GM23338 (cell line): ENCODE results near the gene RAB11FIP4. TPM values are rescaled to one million over a fixed set of nuclear protein-coding genes. Genes with fewer than 3 reads are reported as not detected.

Experiments
- ATAC-seq: fragments of 200-7000 bp; cut with Tn5 transposase; 3 replicates; pipeline ENCODE4 v1.9.1; 2020
- DNase-seq: peaks from one replicate; pipeline ENCODE4 v3.0.0-alpha.2; 2015; ENCODE audit warnings: low spot score
- H2AFZ ChIP-seq: fragments of 200-600 bp; sonication (generic); 2 replicates; pipeline ENCODE4 v1.8.0; 2016; ENCODE audit warnings: antibody characterized with exemption, mild to moderate bottlenecking, moderate library complexity
- H3F3A ChIP-seq: fragments of 200-600 bp; sonication (generic); replicated peaks from 2 replicates; pipeline ENCODE4 v1.8.0; 2017; ENCODE audit warnings: antibody characterized with exemption, mixed run types, low read depth
- H3K27ac ChIP-seq: fragments of 200-600 bp; sonication (generic); 2 replicates; pipeline ENCODE4 v1.6.1; 2016; ENCODE audit warnings: low read depth
- H3K27me3 ChIP-seq: fragments of 200-600 bp; sonication (generic); 2 replicates; pipeline ENCODE4 v1.8.0; 2016; ENCODE audit warnings: mild to moderate bottlenecking, mixed run types, moderate library complexity; ENCODE audit not compliant: insufficient read depth
- H3K36me3 ChIP-seq: fragments of 200-600 bp; sonication (generic); 2 replicates; pipeline ENCODE4 v1.8.0; 2016; ENCODE audit warnings: mild to moderate bottlenecking; ENCODE audit not compliant: insufficient read depth
- H3K4me1 ChIP-seq: fragments of 200-600 bp; sonication (generic); 2 replicates; pipeline ENCODE4 v1.8.0; 2016; ENCODE audit warnings: mild to moderate bottlenecking, moderate library complexity; ENCODE audit not compliant: insufficient read depth
- H3K4me2 ChIP-seq: fragments of 200-600 bp; sonication (generic); 2 replicates; pipeline ENCODE4 v1.7.1; 2017; ENCODE audit warnings: mixed run types
- H3K4me3 ChIP-seq: fragments of 200-600 bp; sonication (generic); 2 replicates; pipeline ENCODE4 v1.6.1; 2016; ENCODE audit warnings: mixed run types
- H3K79me2 ChIP-seq: fragments of 200-600 bp; sonication (generic); replicated peaks from 2 replicates; pipeline ENCODE4 v1.8.0; 2017; ENCODE audit warnings: mild to moderate bottlenecking; ENCODE audit not compliant: insufficient read depth
- H3K9me2 ChIP-seq: fragments of 200-600 bp; sonication (generic); 2 replicates; pipeline ENCODE4 v1.8.0; 2017; ENCODE audit not compliant: insufficient read depth
- H4K20me1 ChIP-seq: fragments of 200-600 bp; sonication (generic); replicated peaks from 2 replicates; pipeline ENCODE4 v1.8.0; 2017; ENCODE audit warnings: mild to moderate bottlenecking; ENCODE audit not compliant: insufficient read depth
- H3K27ac Mint-ChIP-seq: 2 replicates; pipeline ENCODE4 v1.8.0; 2020; ENCODE audit warnings: inconsistent platforms, mild to moderate bottlenecking, moderate library complexity, mixed read lengths
- H3K27me3 Mint-ChIP-seq: 3 replicates; pipeline ENCODE4 v1.8.0; 2022; ENCODE audit warnings: low read depth, mild to moderate bottlenecking, moderate library complexity, mixed read lengths, inconsistent platforms; ENCODE audit not compliant: insufficient read depth, poor library complexity
- H3K36me3 Mint-ChIP-seq: 3 replicates; pipeline ENCODE4 v1.8.0; 2021; ENCODE audit warnings: low read depth, mild to moderate bottlenecking, inconsistent platforms, moderate library complexity, mixed read lengths
- H3K4me1 Mint-ChIP-seq: 3 replicates; pipeline ENCODE4 v1.8.0; 2020; ENCODE audit warnings: mild to moderate bottlenecking, inconsistent platforms, mixed read lengths
- H3K4me3 Mint-ChIP-seq: 3 replicates; pipeline ENCODE4 v1.8.0; 2021; ENCODE audit warnings: moderate library complexity, mild to moderate bottlenecking, inconsistent platforms, mixed read lengths
- H3K9me3 Mint-ChIP-seq: 3 replicates; pipeline ENCODE4 v1.8.0; 2020; ENCODE audit warnings: moderate library complexity, mild to moderate bottlenecking, inconsistent platforms, mixed read lengths
- CREB1 ChIP-seq: fragments of 250-450 bp; sonication (Bioruptor Pico); IDR thresholded peaks from 2 replicates; pipeline ENCODE4 v1.5.0; 2020; ENCODE audit warnings: low read depth, mild to moderate bottlenecking, moderate library complexity
- EZH2phosphoT487 ChIP-seq: fragments of 200-600 bp; sonication (generic); IDR thresholded peaks from one replicate; pipeline ENCODE4 v1.8.1; 2018; ENCODE audit warnings: antibody characterized with exemption; ENCODE audit not compliant: unreplicated experiment
- JUNB ChIP-seq: IDR thresholded peaks from one replicate; pipeline ENCODE4 v1.6.1; 2016; ENCODE audit warnings: antibody characterized with exemption; ENCODE audit not compliant: unreplicated experiment
- NANOG ChIP-seq: IDR thresholded peaks from 2 replicates; pipeline ENCODE4 v1.6.1; 2016; ENCODE audit warnings: antibody characterized with exemption, borderline replicate concordance
- POLR2AphosphoS5 ChIP-seq: IDR thresholded peaks from 2 replicates; pipeline ENCODE4 v1.6.1; 2016; ENCODE audit warnings: antibody characterized with exemption, low read depth
- REST ChIP-seq: IDR thresholded peaks from one replicate; pipeline ENCODE4 v1.6.1; 2018; ENCODE audit warnings: antibody characterized with exemption; ENCODE audit not compliant: unreplicated experiment
- STAT1 ChIP-seq: IDR thresholded peaks from one replicate; pipeline ENCODE4 v1.6.1; 2016; ENCODE audit warnings: antibody characterized with exemption; ENCODE audit not compliant: unreplicated experiment
- ZNF114 ChIP-seq: fragments of 250-450 bp; sonication (Bioruptor Pico); IDR thresholded peaks from 2 replicates; pipeline ENCODE4 v1.5.0; 2020; ENCODE audit warnings: mild to moderate bottlenecking, moderate library complexity
- ZNF331 ChIP-seq: fragments of 250-450 bp; sonication (Bioruptor Pico); IDR thresholded peaks from 2 replicates; pipeline ENCODE4 v1.5.0; 2020; ENCODE audit warnings: low read depth, mild to moderate bottlenecking, moderate library complexity
- polyA plus RNA-seq: library from polyadenylated mRNA; unstranded; fragments of >200 nt; fragmentation: Nextera tagmentation; extraction: Ambion mirVana; gene quantifications from 2 replicates; pipeline ENCODE4 v1.2.1, GENCODE V29; 2016
- total RNA-seq: library from RNA; depleted of rRNA; stranded (reverse); fragments of >200 nt; shearing (Covaris generic); gene quantifications from 2 replicates; pipeline ENCODE4 v1.2.3, GENCODE V29; 2014
- TF ChIP-seq, protein P1 (sequence below): IDR thresholded peaks from 2 replicates; pipeline ENCODE4 v1.6.1; 2016; ENCODE audit warnings: antibody characterized with exemption
- TF ChIP-seq, protein P2 (sequence below): fragments of 250-450 bp; sonication (Bioruptor Pico); IDR thresholded peaks from 2 replicates; pipeline ENCODE4 v1.5.0; 2020; ENCODE audit warnings: mild to moderate bottlenecking, moderate library complexity

RAB11FIP4 gene
- total and polyA plus RNA-seq, 2 experiments from 2014 or later, result 26.0 to 65.6 TPM

DNA sequence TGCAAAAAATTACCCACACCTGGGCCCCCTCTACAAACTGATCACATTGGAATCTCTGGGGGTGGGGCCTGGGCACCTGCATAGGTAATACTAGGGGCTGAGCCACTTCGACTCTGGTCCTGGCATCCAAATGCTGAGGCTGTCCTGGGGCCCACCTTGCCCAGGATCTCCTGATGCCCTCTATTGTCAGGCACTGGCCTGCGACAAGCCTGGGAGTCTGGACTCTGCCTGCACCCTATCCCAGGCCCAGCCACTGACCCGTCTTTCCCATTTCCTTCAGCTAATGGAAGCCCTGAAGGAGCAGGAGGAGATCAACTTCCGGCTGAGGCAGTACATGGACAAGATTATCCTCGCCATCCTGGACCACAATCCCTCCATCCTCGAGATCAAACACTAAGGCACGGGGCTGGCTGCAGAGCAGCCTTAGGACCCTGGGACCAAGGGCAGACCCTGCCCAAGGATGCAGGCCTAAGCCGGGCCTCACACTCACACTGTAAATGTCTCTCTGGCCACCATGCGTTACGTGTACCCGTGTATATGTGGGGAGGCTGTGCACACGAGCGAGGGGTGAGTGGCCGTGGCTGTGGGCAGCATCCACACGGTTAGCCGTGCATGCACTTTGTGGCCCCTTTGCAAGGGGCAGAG is 140.0 kb downstream of the RAB11FIP4 start:
- Histone ChIP-seq H3K27ac (no peak overlapping the region), H3K4me3 (no peak overlapping the region), H3K36me3 (peaks cover 9% of the 10 kb centered on the region; the same call in 1 of the 2 replicates), H2AFZ (no peak overlapping the region), H3F3A (no peaks in the 10 kb centered on the region), H3K9me2 (no peaks in the 10 kb centered on the region), H3K27me3 (no peaks in the 10 kb centered on the region), H3K79me2 (no peaks in the 10 kb centered on the region), H3K4me1 (no peaks in the 10 kb centered on the region; the same call in 1 of the 2 replicates), H3K4me2 (no peak overlapping the region), H4K20me1 (no peaks in the 10 kb centered on the region; the same call in none of the 2 replicates)
- H3K4me1 Mint-ChIP-seq, result peaks cover 9% of the 10 kb centered on the region
- H3K27ac Mint-ChIP-seq, result no peak overlapping the region
- TF ChIP-seq REST (no peak), POLR2AphosphoS5 (no peak), STAT1 (no peak), EZH2phosphoT487 (no peak), JUNB (no peak), CREB1 (CRISPR knock-in tag) (no peak)
- TF ChIP-seq, protein P1, sequence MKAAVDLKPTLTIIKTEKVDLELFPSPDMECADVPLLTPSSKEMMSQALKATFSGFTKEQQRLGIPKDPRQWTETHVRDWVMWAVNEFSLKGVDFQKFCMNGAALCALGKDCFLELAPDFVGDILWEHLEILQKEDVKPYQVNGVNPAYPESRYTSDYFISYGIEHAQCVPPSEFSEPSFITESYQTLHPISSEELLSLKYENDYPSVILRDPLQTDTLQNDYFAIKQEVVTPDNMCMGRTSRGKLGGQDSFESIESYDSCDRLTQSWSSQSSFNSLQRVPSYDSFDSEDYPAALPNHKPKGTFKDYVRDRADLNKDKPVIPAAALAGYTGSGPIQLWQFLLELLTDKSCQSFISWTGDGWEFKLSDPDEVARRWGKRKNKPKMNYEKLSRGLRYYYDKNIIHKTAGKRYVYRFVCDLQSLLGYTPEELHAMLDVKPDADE, result no peak
- no peaks in the 10 kb centered on the region for H3K9me3 Mint-ChIP-seq
- no peak overlapping the region for H3K4me3 Mint-ChIP-seq
- DNase-seq (no peak), ATAC-seq (no peak)
- H3K27me3 Mint-ChIP-seq, result peaks cover 6% of the 10 kb centered on the region
- peaks cover 13% of the 10 kb centered on the region for H3K36me3 Mint-ChIP-seq

DNA sequence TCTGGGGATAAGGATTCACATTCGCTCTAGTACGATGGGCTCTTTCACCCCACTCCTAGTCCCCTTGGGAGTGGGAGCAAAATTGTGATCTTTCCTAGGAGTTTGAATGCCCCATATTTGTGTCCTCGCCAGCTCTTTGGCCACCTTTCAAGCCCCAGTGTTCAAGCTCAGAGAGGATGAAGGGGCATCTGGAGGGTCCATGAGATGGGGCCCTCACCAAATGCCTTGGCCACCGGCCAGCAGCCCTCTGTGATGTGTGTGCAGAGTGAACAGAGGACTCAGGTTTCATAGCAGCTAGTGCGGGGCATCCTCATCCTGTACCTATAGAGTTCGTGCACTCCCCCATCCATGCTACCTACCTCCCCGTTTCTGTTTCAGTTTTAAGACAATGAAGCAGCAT is 140.6 kb downstream of the RAB11FIP4 start:
- Mint-ChIP-seq H3K4me1 (peaks cover 9% of the 10 kb centered on the region), H3K27me3 (peaks cover 5% of the 10 kb centered on the region), H3K36me3 (peaks cover 8% of the 10 kb centered on the region), H3K9me3 (no peaks in the 10 kb centered on the region), H3K4me3 (no peak overlapping the region), H3K27ac (no peak overlapping the region)
- Histone ChIP-seq H3K27me3 (no peaks in the 10 kb centered on the region), H2AFZ (no peak overlapping the region), H3K9me2 (no peaks in the 10 kb centered on the region), H3K4me2 (no peak overlapping the region), H4K20me1 (no peaks in the 10 kb centered on the region; the same call in none of the 2 replicates), H3K27ac (no peak overlapping the region), H3K4me3 (no peak overlapping the region), H3K36me3 (peaks cover 9% of the 10 kb centered on the region; the same call in 1 of the 2 replicates), H3K4me1 (no peaks in the 10 kb centered on the region; the same call in 1 of the 2 replicates), H3K79me2 (no peaks in the 10 kb centered on the region), H3F3A (no peaks in the 10 kb centered on the region)
- DNase-seq (no peak), ATAC-seq (no peak)
- TF ChIP-seq EZH2phosphoT487, result no peak
- TF ChIP-seq, protein P2, sequence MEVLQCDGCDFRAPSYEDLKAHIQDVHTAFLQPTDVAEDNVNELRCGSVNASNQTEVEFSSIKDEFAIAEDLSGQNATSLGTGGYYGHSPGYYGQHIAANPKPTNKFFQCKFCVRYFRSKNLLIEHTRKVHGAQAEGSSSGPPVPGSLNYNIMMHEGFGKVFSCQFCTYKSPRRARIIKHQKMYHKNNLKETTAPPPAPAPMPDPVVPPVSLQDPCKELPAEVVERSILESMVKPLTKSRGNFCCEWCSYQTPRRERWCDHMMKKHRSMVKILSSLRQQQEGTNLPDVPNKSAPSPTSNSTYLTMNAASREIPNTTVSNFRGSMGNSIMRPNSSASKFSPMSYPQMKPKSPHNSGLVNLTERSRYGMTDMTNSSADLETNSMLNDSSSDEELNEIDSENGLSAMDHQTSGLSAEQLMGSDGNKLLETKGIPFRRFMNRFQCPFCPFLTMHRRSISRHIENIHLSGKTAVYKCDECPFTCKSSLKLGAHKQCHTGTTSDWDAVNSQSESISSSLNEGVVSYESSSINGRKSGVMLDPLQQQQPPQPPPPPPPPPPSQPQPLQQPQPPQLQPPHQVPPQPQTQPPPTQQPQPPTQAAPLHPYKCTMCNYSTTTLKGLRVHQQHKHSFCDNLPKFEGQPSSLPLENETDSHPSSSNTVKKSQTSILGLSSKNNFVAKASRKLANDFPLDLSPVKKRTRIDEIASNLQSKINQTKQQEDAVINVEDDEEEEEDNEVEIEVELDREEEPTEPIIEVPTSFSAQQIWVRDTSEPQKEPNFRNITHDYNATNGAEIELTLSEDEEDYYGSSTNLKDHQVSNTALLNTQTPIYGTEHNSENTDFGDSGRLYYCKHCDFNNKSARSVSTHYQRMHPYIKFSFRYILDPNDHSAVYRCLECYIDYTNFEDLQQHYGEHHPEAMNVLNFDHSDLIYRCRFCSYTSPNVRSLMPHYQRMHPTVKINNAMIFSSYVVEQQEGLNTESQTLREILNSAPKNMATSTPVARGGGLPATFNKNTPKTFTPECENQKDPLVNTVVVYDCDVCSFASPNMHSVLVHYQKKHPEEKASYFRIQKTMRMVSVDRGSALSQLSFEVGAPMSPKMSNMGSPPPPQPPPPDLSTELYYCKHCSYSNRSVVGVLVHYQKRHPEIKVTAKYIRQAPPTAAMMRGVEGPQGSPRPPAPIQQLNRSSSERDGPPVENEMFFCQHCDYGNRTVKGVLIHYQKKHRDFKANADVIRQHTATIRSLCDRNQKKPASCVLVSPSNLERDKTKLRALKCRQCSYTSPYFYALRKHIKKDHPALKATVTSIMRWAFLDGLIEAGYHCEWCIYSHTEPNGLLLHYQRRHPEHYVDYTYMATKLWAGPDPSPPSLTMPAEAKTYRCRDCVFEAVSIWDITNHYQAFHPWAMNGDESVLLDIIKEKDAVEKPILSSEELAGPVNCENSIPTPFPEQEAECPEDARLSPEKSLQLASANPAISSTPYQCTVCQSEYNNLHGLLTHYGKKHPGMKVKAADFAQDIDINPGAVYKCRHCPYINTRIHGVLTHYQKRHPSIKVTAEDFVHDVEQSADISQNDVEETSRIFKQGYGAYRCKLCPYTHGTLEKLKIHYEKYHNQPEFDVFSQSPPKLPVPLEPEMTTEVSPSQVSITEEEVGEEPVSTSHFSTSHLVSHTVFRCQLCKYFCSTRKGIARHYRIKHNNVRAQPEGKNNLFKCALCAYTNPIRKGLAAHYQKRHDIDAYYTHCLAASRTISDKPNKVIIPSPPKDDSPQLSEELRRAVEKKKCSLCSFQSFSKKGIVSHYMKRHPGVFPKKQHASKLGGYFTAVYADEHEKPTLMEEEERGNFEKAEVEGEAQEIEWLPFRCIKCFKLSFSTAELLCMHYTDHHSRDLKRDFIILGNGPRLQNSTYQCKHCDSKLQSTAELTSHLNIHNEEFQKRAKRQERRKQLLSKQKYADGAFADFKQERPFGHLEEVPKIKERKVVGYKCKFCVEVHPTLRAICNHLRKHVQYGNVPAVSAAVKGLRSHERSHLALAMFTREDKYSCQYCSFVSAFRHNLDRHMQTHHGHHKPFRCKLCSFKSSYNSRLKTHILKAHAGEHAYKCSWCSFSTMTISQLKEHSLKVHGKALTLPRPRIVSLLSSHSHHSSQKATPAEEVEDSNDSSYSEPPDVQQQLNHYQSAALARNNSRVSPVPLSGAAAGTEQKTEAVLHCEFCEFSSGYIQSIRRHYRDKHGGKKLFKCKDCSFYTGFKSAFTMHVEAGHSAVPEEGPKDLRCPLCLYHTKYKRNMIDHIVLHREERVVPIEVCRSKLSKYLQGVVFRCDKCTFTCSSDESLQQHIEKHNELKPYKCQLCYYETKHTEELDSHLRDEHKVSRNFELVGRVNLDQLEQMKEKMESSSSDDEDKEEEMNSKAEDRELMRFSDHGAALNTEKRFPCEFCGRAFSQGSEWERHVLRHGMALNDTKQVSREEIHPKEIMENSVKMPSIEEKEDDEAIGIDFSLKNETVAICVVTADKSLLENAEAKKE (CRISPR knock-in tag), result no peak
- no peak for TF ChIP-seq NANOG
- no peak for TF ChIP-seq ZNF331
- TF ChIP-seq ZNF114 (CRISPR knock-in tag), result no peak
- TF ChIP-seq CREB1 (CRISPR knock-in tag), result no peak
- no peak for TF ChIP-seq JUNB
